ENCODE measurements around the gene FAM131C. TPM values are rescaled to one million over a fixed set of nuclear protein-coding genes. Genes with fewer than 3 reads are reported as not detected.
"Not testable (repeated sequence)": the region's sequence is repeated elsewhere in the genome, so short reads cannot be mapped to it uniquely, and the experiment has no call there.

The FAM131C gene
- total RNA-seq, 8 experiments from 2014 or later = 0.20 to 3.6 (median 1.1) TPM; not detected in 1

- WGBS, 10 experiments = 59 to 100% (median 97%) methylated on average over 1 to 5 of the region's 6 CpGs; no CpG with 5 or more reads in 4 of the 10 experiments
- Histone ChIP-seq H3K4me3 (no peak overlapping the region), H3K4me1 (replicated peaks in 1 of 2) (peaks cover 36 to 45% of the 10 kb centered on the region in 2 donors), H3K27ac (no peak overlapping the region)
- in situ Hi-C loops (cut with MboI; ENCODE audit: low pct_unique_long_range_greater_than_20kb in 2 of 9, low sequenced_read_pairs in 9 of 9, unreplicated experiment in 9 of 9) = loop anchor here in 1 of 9 experiments (10.0 kb wide), 1 partner anchor 173 kb away; no protein-coding TSS in a partner anchor
- ATAC-seq (replicated peaks in 6 of 8) = no peak
Measured at GRCh38 chr1:16071614-16072013, 1.8 kb downstream of the FAM131C start.

- H3K4me3 ChIP-seq = no peak overlapping the region
- H3K4me1 ChIP-seq (replicated peaks in 1 of 2) = peaks cover 35 to 41% of the 10 kb centered on the region in 2 donors
- H3K27ac ChIP-seq = no peak overlapping the region
- WGBS, 10 experiments = 50 to 100% (median 76%) methylated on average over 1 to 9 of the region's 9 CpGs; no CpG with 5 or more reads in 1 of the 10 experiments
- in situ Hi-C loops (cut with MboI; ENCODE audit: low pct_unique_long_range_greater_than_20kb in 2 of 9, low sequenced_read_pairs in 9 of 9, unreplicated experiment in 9 of 9) = loop anchor here in 1 of 9 experiments (10.0 kb wide), 1 partner anchor 174 kb away; no protein-coding TSS in a partner anchor
- no peak for ATAC-seq (replicated peaks in 6 of 8)
Measured at GRCh38 chr1:16070640-16071355, 2.7 kb downstream of the FAM131C start.

- in situ Hi-C loops (cut with MboI; ENCODE audit: low pct_unique_long_range_greater_than_20kb in 2 of 9, low sequenced_read_pairs in 9 of 9, unreplicated experiment in 9 of 9) = no loop called here
- Histone ChIP-seq H3K4me3 (no peak overlapping the region), H3K4me1 (replicated peaks in 1 of 2) (peaks cover 42 to 49% of the 10 kb centered on the region in 2 donors), H3K27ac (no peak overlapping the region)
- 33 to 80% (median 59%) methylated on average over 1 to 5 of the region's 11 CpGs; no CpG with 5 or more reads in 4 of the 10 experiments for WGBS, 10 experiments
- peak in 6 of 8 experiments; percentile 3 to 82 (median 16) for ATAC-seq (replicated peaks in 6 of 8)
Measured at GRCh38 chr1:16068356-16069270, 4.8 kb downstream of the FAM131C start.

GRCh38 chr1:16067933-16068332, 5.5 kb downstream of the FAM131C start:
- Histone ChIP-seq H3K4me3 (no peak overlapping the region), H3K27ac (peak overlapping the region in 1 of 2 donors; percentile 17), H3K4me1 (replicated peaks in 1 of 2) (peaks cover 40 to 46% of the 10 kb centered on the region in 2 donors)
- in situ Hi-C loops (cut with MboI; ENCODE audit: low pct_unique_long_range_greater_than_20kb in 2 of 9, low sequenced_read_pairs in 9 of 9, unreplicated experiment in 9 of 9) = no loop called here
- WGBS, 10 experiments = 20 to 82% (median 65%) methylated on average over 1 to 8 of the region's 13 CpGs; no CpG with 5 or more reads in 4 of the 10 experiments
- no peak for ATAC-seq (replicated peaks in 6 of 8)

GRCh38 chr1:16067127-16067768, 6.2 kb downstream of the FAM131C start:
- Histone ChIP-seq H3K4me3 (no peak overlapping the region), H3K27ac (peak overlapping the region; percentile 17 to 29), H3K4me1 (replicated peaks in 1 of 2) (peaks cover 38 to 39% of the 10 kb centered on the region in 2 donors)
- in situ Hi-C loops (cut with MboI; ENCODE audit: low pct_unique_long_range_greater_than_20kb in 2 of 9, low sequenced_read_pairs in 9 of 9, unreplicated experiment in 9 of 9) = no loop called here
- WGBS, 10 experiments = 0 to 65% (median 25%) methylated on average over 1 to 6 of the region's 6 CpGs; no CpG with 5 or more reads in 2 of the 10 experiments
- ATAC-seq (replicated peaks in 6 of 8) = peak in 7 of 8 experiments; percentile 51 to 85 (median 80)

- 0 to 89% (median 70%) methylated on average over 1 to 4 of the region's 4 CpGs; no CpG with 5 or more reads in 4 of the 10 experiments for WGBS, 10 experiments
- Histone ChIP-seq H3K27ac (no peak overlapping the region), H3K4me1 (replicated peaks in 1 of 2) (peaks cover 38 to 41% of the 10 kb centered on the region in 2 donors), H3K4me3 (no peak overlapping the region)
- in situ Hi-C loops (cut with MboI; ENCODE audit: low pct_unique_long_range_greater_than_20kb in 2 of 9, low sequenced_read_pairs in 9 of 9, unreplicated experiment in 9 of 9) = no loop called here
- no peak for ATAC-seq (replicated peaks in 6 of 8)
Measured at GRCh38 chr1:16066245-16066644, 7.2 kb downstream of the FAM131C start.

GRCh38 chr1:16065269-16065576, 8.2 kb downstream of the FAM131C start:
- in situ Hi-C loops (cut with MboI; ENCODE audit: low pct_unique_long_range_greater_than_20kb in 2 of 9, low sequenced_read_pairs in 9 of 9, unreplicated experiment in 9 of 9) = no loop called here
- peaks cover 38 to 41% of the 10 kb centered on the region in 2 donors for H3K4me1 ChIP-seq (replicated peaks in 1 of 2)
- H3K4me3 ChIP-seq = no peak overlapping the region
- ATAC-seq (replicated peaks in 6 of 8) = no peak
- WGBS, 10 experiments = 58 to 100% (median 80%) methylated on average over 1 to 7 of the region's 8 CpGs; no CpG with 5 or more reads in 6 of the 10 experiments
- no peak overlapping the region for H3K27ac ChIP-seq

GRCh38 chr1:16064536-16065268, 8.7 kb downstream of the FAM131C start:
- peak in 2 of 8 experiments; percentile 10 for ATAC-seq (replicated peaks in 6 of 8)
- H3K27ac ChIP-seq = no peak overlapping the region
- peaks cover 38 to 41% of the 10 kb centered on the region in 2 donors for H3K4me1 ChIP-seq (replicated peaks in 1 of 2)
- no peak overlapping the region for H3K4me3 ChIP-seq
- in situ Hi-C loops (cut with MboI; ENCODE audit: low pct_unique_long_range_greater_than_20kb in 2 of 9, low sequenced_read_pairs in 9 of 9, unreplicated experiment in 9 of 9) = no loop called here
- 0 to 100% (median 72%) methylated on average over 1 to 10 of the region's 13 CpGs; no CpG with 5 or more reads in 1 of the 10 experiments for WGBS, 10 experiments

GRCh38 chr1:16063921-16064320, 9.5 kb downstream of the FAM131C start:
- in situ Hi-C loops (cut with MboI; ENCODE audit: low pct_unique_long_range_greater_than_20kb in 2 of 9, low sequenced_read_pairs in 9 of 9, unreplicated experiment in 9 of 9) = no loop called here
- ATAC-seq (replicated peaks in 6 of 8) = no peak
- Histone ChIP-seq H3K4me3 (no peak overlapping the region), H3K4me1 (replicated peaks in 1 of 2) (peaks cover 38 to 41% of the 10 kb centered on the region in 2 donors), H3K27ac (peak overlapping the region in 1 of 2 donors; percentile 14)
- WGBS, 10 experiments = 0 to 90% (median 45%) methylated on average over 1 to 5 of the region's 9 CpGs; no CpG with 5 or more reads in 1 of the 10 experiments

GRCh38 chr1:16063226-16063829, 10.1 kb downstream of the FAM131C start:
- ATAC-seq (replicated peaks in 6 of 8) = no peak
- WGBS, 10 experiments = 49 to 100% (median 85%) methylated on average over 1 to 14 of the region's 15 CpGs; no CpG with 5 or more reads in 1 of the 10 experiments
- no peak overlapping the region for H3K4me3 ChIP-seq
- H3K4me1 ChIP-seq (replicated peaks in 1 of 2) = peaks cover 35 to 37% of the 10 kb centered on the region in 2 donors
- H3K27ac ChIP-seq = no peak overlapping the region
- in situ Hi-C loops (cut with MboI; ENCODE audit: low pct_unique_long_range_greater_than_20kb in 2 of 9, low sequenced_read_pairs in 9 of 9, unreplicated experiment in 9 of 9) = no loop called here

GRCh38 chr1:16062687-16063075, 10.8 kb downstream of the FAM131C start:
- ATAC-seq (replicated peaks in 6 of 8); H3K27ac ChIP-seq; H3K4me3 ChIP-seq; in situ Hi-C loops (cut with MboI; ENCODE audit: low pct_unique_long_range_greater_than_20kb in 2 of 9, low sequenced_read_pairs in 9 of 9, unreplicated experiment in 9 of 9): not testable (repeated sequence)
- whole genome bisulfite sequencing, 10 experiments = 53 to 100% (median 80%) methylated on average over 1 to 5 of the region's 9 CpGs; no CpG with 5 or more reads in 3 of the 10 experiments
- peaks cover 29 to 31% of the 10 kb centered on the region in 2 donors for H3K4me1 ChIP-seq (replicated peaks in 1 of 2)

All from motor neuron (in vitro differentiated cells).